ENCODE data around the gene MARS1. TPM values are rescaled to one million over a fixed set of nuclear protein-coding genes. Genes with fewer than 3 reads are reported as not detected.

The MARS1 gene
- polyA plus RNA-seq, 4 donors = 94.7 to 157 (median 126) TPM

Other genes starting within 250 kb of the MARS1 start
- 1 to 10 TPM; 1.9 to 8.4 (median 5.4) TPM for gene STAC3, start 236.9 kb upstream of the MARS1 start, polyA plus RNA-seq (ENCODE audit: insufficient read length in 4 of 4)
- gene R3HDM2, start 57.0 kb upstream of the MARS1 start, polyA plus RNA-seq (ENCODE audit: insufficient read length in 4 of 4) = 100 to 1,000 TPM in 2 of 4 donors, 10 to 100 TPM in 2; 52.3 to 104 (median 80.9) TPM
- gene INHBC, start 53.3 kb upstream of the MARS1 start, polyA plus RNA-seq (ENCODE audit: insufficient read length in 4 of 4) = under 1 TPM; 0.19 to 0.25 (median 0.20) TPM
- under 1 TPM; 0.55 to 0.99 (median 0.67) TPM for gene INHBE, start 32.8 kb upstream of the MARS1 start, polyA plus RNA-seq (ENCODE audit: insufficient read length in 4 of 4)
- 10 to 100 TPM; 15.0 to 31.1 (median 19.3) TPM for gene GLI1, start 28.3 kb upstream of the MARS1 start, polyA plus RNA-seq (ENCODE audit: insufficient read length in 4 of 4)
- gene ARHGAP9, start 8.2 kb upstream of the MARS1 start, polyA plus RNA-seq (ENCODE audit: insufficient read length in 4 of 4) = 1 to 10 TPM; 1.1 to 3.8 (median 3.1) TPM
- gene DDIT3, start 32.4 kb downstream of the MARS1 start, polyA plus RNA-seq (ENCODE audit: insufficient read length in 4 of 4) = 10 to 100 TPM; 30.1 to 35.2 (median 32.7) TPM
- 10 to 100 TPM; 38.4 to 98.6 (median 75.0) TPM for gene MBD6, start 34.8 kb downstream of the MARS1 start, polyA plus RNA-seq (ENCODE audit: insufficient read length in 4 of 4)
- gene DCTN2, start 59.1 kb downstream of the MARS1 start, polyA plus RNA-seq (ENCODE audit: insufficient read length in 4 of 4) = 100 to 1,000 TPM; 160 to 179 (median 169) TPM
- 1 to 10 TPM in 1 of 4 donors, under 1 TPM in 3; 0.30 to 1.0 (median 0.54) TPM for gene KIF5A, start 62.0 kb downstream of the MARS1 start, polyA plus RNA-seq (ENCODE audit: insufficient read length in 4 of 4)
- gene PIP4K2C, start 103.1 kb downstream of the MARS1 start, polyA plus RNA-seq (ENCODE audit: insufficient read length in 4 of 4) = 10 to 100 TPM; 38.0 to 46.0 (median 39.5) TPM
- 10 to 100 TPM; 47.7 to 75.1 (median 61.0) TPM for gene DTX3, start 116.8 kb downstream of the MARS1 start, polyA plus RNA-seq (ENCODE audit: insufficient read length in 4 of 4)
- gene ARHGEF25, start 123.4 kb downstream of the MARS1 start, polyA plus RNA-seq (ENCODE audit: insufficient read length in 4 of 4) = 10 to 100 TPM; 29.2 to 38.3 (median 34.6) TPM
- gene B4GALNT1, start 145.1 kb downstream of the MARS1 start, polyA plus RNA-seq (ENCODE audit: insufficient read length in 4 of 4) = 1 to 10 TPM in 1 of 4 donors, under 1 TPM in 3; 0.58 to 1.4 (median 0.76) TPM
- 100 to 1,000 TPM; 206 to 226 (median 209) TPM for gene OS9, start 206.1 kb downstream of the MARS1 start, polyA plus RNA-seq (ENCODE audit: insufficient read length in 4 of 4)